Activated CD8-positive, alpha-beta memory T cell treated with anti-CD3 and anti-CD28 coated beads, Interleukin-2, amount 50 U/mL, for 24 hours (primary cell): Measurements from ENCODE around the gene C9orf153.
A peak's percentile ranks its signal among the peaks of the same experiment; 100 is the strongest.
"Not testable (repeated sequence)": the region's sequence is repeated elsewhere in the genome, so short reads cannot be mapped to it uniquely, and the experiment has no call there.

ENCODE experiments used
- DNase-seq: peaks from one replicate; pipeline ENCODE4 v3.0.0-alpha.2; 2020; ENCODE audit errors: extremely low read depth

C9orf153 gene

GRCh38 chr9:86259557-86259956 is at the start of gene C9orf153:
Gene C9orf153, minus strand, starts transcription at chr9:86259657. Its CDS starts 30,054 bp downstream, at chr9:86229603.
- no peak for DNase-seq

- no peak for DNase-seq
Measured at GRCh38 chr9:86308687-86309086, 49.2 kb upstream of the C9orf153 start.

- DNase-seq = no peak
Measured at GRCh38 chr9:86304236-86304730, 44.8 kb upstream of the C9orf153 start.

- no peak for DNase-seq
Measured at GRCh38 chr9:86303316-86303975, 44.0 kb upstream of the C9orf153 start.

- no peak for DNase-seq
Measured at GRCh38 chr9:86301686-86302085, 42.2 kb upstream of the C9orf153 start.

GRCh38 chr9:86300701-86301100 is 41.2 kb upstream of the C9orf153 start:
- DNase-seq = no peak

- no peak for DNase-seq
Measured at GRCh38 chr9:86298873-86299272, 39.4 kb upstream of the C9orf153 start.

- DNase-seq = not testable (repeated sequence)
Measured at GRCh38 chr9:86290341-86290740, 30.9 kb upstream of the C9orf153 start.

- no peak for DNase-seq
Measured at GRCh38 chr9:86288499-86289198, 29.2 kb upstream of the C9orf153 start.

- no peak for DNase-seq
Measured at GRCh38 chr9:86287013-86287412, 27.6 kb upstream of the C9orf153 start.

- no peak for DNase-seq
Measured at GRCh38 chr9:86286278-86286677, 26.8 kb upstream of the C9orf153 start.

- DNase-seq = no peak
Measured at GRCh38 chr9:86285261-86285660, 25.8 kb upstream of the C9orf153 start.

- no peak for DNase-seq
Measured at GRCh38 chr9:86282979-86283535, 23.6 kb upstream of the C9orf153 start.

- peak; percentile 93 for DNase-seq
Measured at GRCh38 chr9:86282077-86282978, 22.9 kb upstream of the C9orf153 start, which contains the start of gene ISCA1. Gene ISCA1, minus strand, starts transcription at chr9:86282538. Its CDS starts 80 bp downstream, at chr9:86282458.

- DNase-seq = no peak
Measured at GRCh38 chr9:86281593-86282076, 22.2 kb upstream of the C9orf153 start.

- DNase-seq = no peak
Measured at GRCh38 chr9:86280580-86280979, 21.1 kb upstream of the C9orf153 start.

GRCh38 chr9:86279839-86280238 is 20.4 kb upstream of the C9orf153 start:
- no peak for DNase-seq

- no peak for DNase-seq
Measured at GRCh38 chr9:86277072-86277471, 17.6 kb upstream of the C9orf153 start.

- DNase-seq = no peak
Measured at GRCh38 chr9:86275962-86276361, 16.5 kb upstream of the C9orf153 start.

- DNase-seq = no peak
Measured at GRCh38 chr9:86274821-86275643, 15.6 kb upstream of the C9orf153 start.

- no peak for DNase-seq
Measured at GRCh38 chr9:86272221-86272620, 12.8 kb upstream of the C9orf153 start.
